GM12873 (cell line): Measurements from ENCODE around the gene LYST.

Experiments
- CTCF ChIP-seq: IDR thresholded peaks from 2 replicates; pipeline ENCODE4 v1.5.1; 2012; ENCODE audit warnings: low read depth, mild to moderate bottlenecking, moderate library complexity, low read length, control low read depth; ENCODE audit not compliant: insufficient read depth; ENCODE audit errors: missing control alignments

Gene LYST

GRCh38 chr1:235650341-235651169 is 216.2 kb downstream of the LYST start:
- TF ChIP-seq CTCF: no peak

GRCh38 chr1:235649368-235650163 is 217.1 kb downstream of the LYST start, which contains the start of gene GNG4:
Gene GNG4 (minus strand): TSS chr1:235649784. CDS start chr1:235583838, 65,946 bp downstream.
- no peak for TF ChIP-seq CTCF

GRCh38 chr1:235648954-235649367 is 217.7 kb downstream of the LYST start:
- no peak for TF ChIP-seq CTCF

GRCh38 chr1:235648407-235648907 is 218.2 kb downstream of the LYST start:
- no peak for TF ChIP-seq CTCF

- TF ChIP-seq CTCF: no peak
Observed at GRCh38 chr1:235646463-235646862, 220.2 kb downstream of the LYST start.

- no peak for TF ChIP-seq CTCF
Observed at GRCh38 chr1:235644693-235645305, 221.9 kb downstream of the LYST start.
